RWPE1 (cell line): Measurements from ENCODE around the gene GUCY1A2.

Source experiments
- CTCF ChIA-PET: fragments of 350-600 bp; sonication (Branson Sonifier 250); formaldehyde crosslinking; extraction: SDS; loops from one replicate; lab custom pipeline; 2021; lab: Yijun Ruan, JAX
- POLR2A ChIA-PET: fragments of 400-600 bp; formaldehyde crosslinking; extraction: SDS; loops from one replicate; lab custom pipeline; 2020; ENCODE audit warnings: antibody characterized with exemption; ENCODE audit not compliant: low non-redundant PET; lab: Yijun Ruan, JAX
- DNase-seq: peaks from one replicate; pipeline ENCODE4 v3.0.0; 2012; ENCODE audit warnings: low spot score
- H3K27ac ChIP-seq: fragments of 450-650 bp; 2 replicates; pipeline ENCODE4 v1.5.1; 2017
- TF ChIP-seq, protein P1 (sequence below): fragments of 450-650 bp; conservative IDR thresholded peaks from 2 replicates; pipeline ENCODE4 v1.5.1; 2017; ENCODE audit warnings: low read depth, mild to moderate bottlenecking

GUCY1A2 gene

DNA sequence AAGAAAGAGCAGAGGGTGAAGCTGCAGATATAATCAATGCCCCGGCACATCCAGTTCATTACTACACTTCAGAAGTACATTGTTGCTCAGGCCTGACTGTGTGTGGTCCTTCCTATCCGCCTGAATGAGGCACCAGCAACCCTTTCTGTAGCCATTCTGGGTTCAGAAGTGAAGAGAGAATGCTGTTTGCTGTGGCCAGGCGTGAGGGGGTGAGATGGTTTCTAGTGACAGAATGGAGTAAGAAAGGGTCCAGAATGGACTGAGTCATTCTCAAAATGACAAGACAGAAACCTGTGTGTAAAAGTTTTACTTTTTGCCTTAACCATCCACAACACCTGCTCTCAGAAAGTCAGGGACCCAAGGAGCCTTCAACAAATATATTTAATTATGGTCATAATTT, 334.8 kb downstream of the GUCY1A2 start:
- TF ChIP-seq, protein P1, sequence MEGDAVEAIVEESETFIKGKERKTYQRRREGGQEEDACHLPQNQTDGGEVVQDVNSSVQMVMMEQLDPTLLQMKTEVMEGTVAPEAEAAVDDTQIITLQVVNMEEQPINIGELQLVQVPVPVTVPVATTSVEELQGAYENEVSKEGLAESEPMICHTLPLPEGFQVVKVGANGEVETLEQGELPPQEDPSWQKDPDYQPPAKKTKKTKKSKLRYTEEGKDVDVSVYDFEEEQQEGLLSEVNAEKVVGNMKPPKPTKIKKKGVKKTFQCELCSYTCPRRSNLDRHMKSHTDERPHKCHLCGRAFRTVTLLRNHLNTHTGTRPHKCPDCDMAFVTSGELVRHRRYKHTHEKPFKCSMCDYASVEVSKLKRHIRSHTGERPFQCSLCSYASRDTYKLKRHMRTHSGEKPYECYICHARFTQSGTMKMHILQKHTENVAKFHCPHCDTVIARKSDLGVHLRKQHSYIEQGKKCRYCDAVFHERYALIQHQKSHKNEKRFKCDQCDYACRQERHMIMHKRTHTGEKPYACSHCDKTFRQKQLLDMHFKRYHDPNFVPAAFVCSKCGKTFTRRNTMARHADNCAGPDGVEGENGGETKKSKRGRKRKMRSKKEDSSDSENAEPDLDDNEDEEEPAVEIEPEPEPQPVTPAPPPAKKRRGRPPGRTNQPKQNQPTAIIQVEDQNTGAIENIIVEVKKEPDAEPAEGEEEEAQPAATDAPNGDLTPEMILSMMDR, result no peak
- ChIA-PET CTCF (no interaction called here), POLR2A (no interaction called here)
- no peak overlapping the region for H3K27ac ChIP-seq
- DNase-seq, result no peak

DNA sequence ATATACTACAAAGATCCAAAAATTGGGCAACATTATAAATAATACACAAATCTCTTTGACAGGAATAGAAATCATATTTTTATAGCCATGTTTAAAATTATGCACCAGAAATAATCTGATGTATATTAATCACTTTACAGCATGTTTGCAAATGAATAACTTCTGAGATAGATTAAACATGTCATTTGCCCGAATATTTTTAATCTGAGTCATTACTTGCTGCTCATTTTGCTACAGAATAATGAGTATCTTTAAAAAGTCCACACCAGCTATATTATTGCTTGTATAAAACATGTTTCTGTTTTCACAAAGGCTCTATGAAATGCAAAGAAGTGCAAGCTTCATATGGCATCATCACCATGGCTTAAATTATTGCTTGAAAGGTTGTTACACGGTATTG, 336.8 kb downstream of the GUCY1A2 start:
- DNase-seq, result no peak
- ChIA-PET POLR2A (no interaction called here), CTCF (interaction anchor here (0.6 kb wide), 1 partner anchor 20 kb away, joined by 3 read pairs; no protein-coding TSS in a partner anchor)
- TF ChIP-seq, protein P1, result no peak
- no peak overlapping the region for H3K27ac ChIP-seq

DNA sequence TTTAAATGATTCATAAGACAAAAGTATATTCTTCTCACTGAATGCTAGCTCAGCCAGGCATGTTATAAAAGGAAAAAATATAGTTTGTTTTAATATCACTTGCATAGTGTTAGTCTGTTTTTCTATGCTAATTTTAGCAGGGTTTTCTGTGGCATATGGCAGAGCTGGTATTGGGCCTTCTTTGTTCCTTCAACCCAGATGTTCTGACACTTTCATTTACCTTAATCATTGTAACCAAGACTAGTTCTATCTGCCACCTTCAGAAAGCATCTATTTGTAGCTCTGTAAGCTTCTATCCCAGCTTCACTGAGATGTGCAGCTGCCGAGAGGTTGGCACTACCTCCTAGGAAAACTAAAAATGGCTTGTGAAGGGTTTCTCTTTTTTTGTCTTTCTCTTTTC, 338.7 kb downstream of the GUCY1A2 start:
- ChIA-PET POLR2A (no interaction called here), CTCF (interaction anchor here (0.9 kb wide), 1 partner anchor 364 kb away, joined by 4 read pairs; no protein-coding TSS in a partner anchor)
- no peak for DNase-seq
- TF ChIP-seq, protein P1, result no peak
- no peak overlapping the region for H3K27ac ChIP-seq

DNA sequence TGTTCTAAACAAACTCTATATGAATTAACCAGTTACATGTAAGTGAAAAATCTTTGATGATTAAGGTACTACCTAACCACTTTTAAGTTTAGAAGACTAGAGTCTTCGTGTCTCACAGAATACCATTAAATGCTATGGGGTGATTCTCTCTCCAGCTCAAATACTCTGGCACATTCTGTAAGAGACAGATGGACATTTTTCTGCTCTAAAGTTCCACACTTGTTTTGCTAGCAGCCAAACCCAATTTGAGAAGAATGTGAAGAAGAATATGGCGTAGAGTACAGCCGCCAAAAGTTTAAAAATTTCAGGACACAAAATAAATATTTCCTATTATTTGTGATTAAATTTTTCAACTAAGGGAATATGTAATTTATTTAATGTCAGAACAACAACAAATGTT, 339.1 kb downstream of the GUCY1A2 start:
- POLR2A ChIA-PET, result no interaction called here
- no peak overlapping the region for H3K27ac ChIP-seq
- CTCF ChIA-PET, result interaction anchor here (0.9 kb wide), 1 partner anchor 364 kb away, joined by 4 read pairs; no protein-coding TSS in a partner anchor
- no peak for DNase-seq
- TF ChIP-seq, protein P1, result no peak

DNA sequence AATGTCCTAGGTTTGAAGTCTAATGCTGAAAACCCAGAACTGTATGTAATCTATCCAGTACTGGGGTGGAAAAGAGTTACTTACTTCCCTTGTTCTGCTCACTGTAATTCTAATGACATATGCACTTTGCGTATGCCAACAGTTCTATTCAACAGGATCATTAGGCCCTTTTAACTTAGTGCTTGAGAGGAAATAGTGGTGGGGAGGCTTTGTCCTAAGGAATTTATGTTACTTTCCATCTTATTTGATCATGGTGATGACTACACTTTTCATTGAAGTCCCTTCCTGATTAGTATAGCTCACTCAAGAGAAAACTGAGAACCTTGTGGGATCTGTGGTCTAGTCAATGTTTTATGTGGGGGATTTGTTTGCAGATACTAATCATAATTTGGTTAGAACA, 348.2 kb downstream of the GUCY1A2 start:
- CTCF ChIA-PET, result interaction anchor here (0.7 kb wide), 1 partner anchor 19 kb away, joined by 3 read pairs; no protein-coding TSS in a partner anchor

DNA sequence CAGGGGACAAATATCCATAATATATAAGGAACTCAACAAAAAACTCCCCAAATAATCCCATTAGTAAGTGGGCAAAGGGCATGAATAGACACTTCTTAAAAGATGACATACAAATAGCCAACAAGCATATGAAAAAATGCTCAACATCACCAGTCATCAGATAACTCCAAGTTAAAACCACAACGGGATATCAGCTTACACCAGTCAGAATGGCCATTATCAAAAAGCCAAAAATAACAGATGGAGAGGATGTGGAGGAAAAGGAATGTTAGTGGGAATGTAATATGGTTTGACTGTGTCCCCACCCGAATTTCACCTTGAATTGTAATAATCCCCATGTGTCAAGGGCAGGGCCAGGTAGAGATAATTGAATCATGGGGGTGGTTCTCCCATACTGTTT, 350.1 kb downstream of the GUCY1A2 start:
- TF ChIP-seq, protein P1, result no peak
- no peak for DNase-seq
- no peak overlapping the region for H3K27ac ChIP-seq
- CTCF ChIA-PET, result no interaction called here
- POLR2A ChIA-PET, result no interaction called here

More for the DNA sequence above, 348.2 kb downstream of the GUCY1A2 start:
- no peak for DNase-seq
- H3K27ac ChIP-seq, result no peak overlapping the region
- TF ChIP-seq, protein P1, result no peak
- POLR2A ChIA-PET, result no interaction called here
